ENCODE results near the gene TMEM61.

Gene TMEM61

DNA sequence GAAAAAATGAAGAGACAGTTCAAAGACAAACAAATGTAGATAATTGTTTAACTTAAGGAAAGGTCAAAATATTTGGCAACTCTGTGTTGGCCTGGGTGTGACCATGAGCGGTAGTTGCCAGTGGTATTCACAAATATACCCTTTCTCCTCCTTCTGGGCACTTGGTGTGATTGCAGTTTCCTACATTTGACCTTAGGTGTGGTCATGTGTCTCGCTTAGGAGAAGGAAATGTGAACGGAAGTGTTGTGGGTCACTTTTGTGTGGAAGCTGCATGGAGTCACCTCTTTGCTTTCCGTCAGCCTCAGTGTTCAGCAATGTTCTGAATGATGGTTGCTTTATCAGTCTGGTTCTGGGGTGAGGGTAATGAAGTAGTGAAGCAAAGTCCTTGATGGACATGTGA is 55.5 kb downstream of the TMEM61 start:
- in situ Hi-C loops (cut with HindIII; ENCODE audit: low sequenced_read_pairs): no loop called here

DNA sequence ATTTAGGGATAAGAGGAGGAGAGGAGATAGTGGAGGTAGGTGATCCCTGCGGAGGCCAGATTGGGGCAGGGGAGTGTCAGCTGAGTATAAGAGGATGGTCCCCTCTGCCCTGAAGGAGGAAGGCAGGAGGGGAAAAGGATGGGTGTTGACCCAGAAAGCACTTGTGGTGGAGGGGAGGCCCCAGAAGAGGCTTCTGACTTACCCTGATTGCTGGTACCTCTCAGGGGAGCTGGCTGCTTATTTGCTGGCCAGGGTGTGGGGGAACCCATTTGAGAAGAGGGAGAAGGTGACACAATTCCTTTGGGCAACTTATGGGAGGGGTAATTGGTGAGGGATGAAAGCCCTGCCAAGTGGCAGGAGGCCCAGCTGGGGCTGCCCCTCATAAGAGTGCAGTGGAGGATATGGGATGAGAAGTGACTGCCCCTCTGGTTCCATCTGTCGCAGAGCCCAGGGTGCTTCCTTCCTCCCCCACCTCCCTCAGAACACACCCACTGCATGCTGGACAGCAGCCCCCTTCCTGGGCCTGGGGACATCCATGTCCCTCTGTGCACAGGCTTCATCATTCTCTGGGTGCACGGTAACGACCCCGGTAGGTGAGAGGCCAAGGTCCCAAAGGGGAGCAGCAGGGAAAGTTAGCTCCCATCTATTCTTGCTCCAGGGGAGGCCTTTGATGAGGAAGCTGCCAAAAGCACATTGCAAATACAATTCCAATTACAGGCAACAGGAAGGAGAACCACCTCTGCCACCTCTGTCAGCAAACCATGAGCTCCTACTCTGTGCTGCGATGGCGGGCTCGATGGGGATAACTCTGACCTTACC is 57.5 kb downstream of the TMEM61 start:
- in situ Hi-C loops (cut with HindIII; ENCODE audit: low sequenced_read_pairs): no loop called here

DNA sequence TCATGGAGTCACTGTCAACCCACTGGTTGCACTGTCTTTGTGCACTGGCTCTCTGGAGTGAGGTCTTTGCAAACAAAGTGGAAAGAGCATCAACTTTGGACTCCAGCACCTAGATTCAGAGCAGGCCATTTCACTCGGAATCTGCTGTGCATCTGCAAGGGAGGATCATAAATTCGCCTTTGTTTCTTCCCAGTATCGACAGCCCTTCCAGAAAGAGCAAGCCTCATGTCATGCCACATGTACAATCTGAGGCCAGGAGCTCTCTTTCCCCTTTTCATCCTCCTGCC is 58.1 kb downstream of the TMEM61 start:
- in situ Hi-C loops (cut with HindIII; ENCODE audit: low sequenced_read_pairs): no loop called here

DNA sequence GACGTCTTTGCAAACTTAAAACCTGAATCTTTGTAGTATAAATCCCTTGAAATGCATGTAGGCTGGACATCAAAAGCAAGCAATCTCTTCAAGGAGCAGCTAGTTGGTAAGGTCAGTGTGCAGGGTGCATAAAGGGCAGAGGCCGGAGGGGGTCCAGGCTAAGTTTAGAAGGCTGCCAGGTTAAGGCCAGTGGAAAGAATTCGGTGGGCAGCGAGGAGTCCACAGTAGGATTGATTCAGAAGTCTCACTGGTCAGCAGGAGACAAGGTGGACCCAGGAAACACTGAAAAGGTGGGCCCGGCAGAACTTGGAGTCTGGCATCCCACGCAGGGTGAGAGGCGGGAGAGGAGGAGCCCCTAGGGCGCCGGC is 58.5 kb downstream of the TMEM61 start:
- in situ Hi-C loops (cut with HindIII; ENCODE audit: low sequenced_read_pairs): no loop called here

DNA sequence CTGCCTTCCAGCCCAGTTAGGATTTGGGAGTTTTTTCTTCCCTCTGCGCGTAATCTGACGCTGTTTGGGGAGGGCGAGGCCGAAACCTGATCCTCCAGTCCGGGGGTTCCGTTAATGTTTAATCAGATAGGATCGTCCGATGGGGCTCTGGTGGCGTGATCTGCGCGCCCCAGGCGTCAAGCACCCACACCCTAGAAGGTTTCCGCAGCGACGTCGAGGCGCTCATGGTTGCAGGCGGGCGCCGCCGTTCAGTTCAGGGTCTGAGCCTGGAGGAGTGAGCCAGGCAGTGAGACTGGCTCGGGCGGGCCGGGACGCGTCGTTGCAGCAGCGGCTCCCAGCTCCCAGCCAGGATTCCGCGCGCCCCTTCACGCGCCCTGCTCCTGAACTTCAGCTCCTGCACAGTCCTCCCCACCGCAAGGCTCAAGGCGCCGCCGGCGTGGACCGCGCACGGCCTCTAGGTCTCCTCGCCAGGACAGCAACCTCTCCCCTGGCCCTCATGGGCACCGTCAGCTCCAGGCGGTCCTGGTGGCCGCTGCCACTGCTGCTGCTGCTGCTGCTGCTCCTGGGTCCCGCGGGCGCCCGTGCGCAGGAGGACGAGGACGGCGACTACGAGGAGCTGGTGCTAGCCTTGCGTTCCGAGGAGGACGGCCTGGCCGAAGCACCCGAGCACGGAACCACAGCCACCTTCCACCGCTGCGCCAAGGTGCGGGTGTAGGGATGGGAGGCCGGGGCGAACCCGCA is 59.1 kb downstream of the TMEM61 start, which contains the start of gene PCSK9:
TSS of gene PCSK9 (plus strand) at position 207 of the 741 bp plus-strand sequence. CDS start at position 497, 290 bp downstream.
- in situ Hi-C loops (cut with HindIII; ENCODE audit: low sequenced_read_pairs): no loop called here

DNA sequence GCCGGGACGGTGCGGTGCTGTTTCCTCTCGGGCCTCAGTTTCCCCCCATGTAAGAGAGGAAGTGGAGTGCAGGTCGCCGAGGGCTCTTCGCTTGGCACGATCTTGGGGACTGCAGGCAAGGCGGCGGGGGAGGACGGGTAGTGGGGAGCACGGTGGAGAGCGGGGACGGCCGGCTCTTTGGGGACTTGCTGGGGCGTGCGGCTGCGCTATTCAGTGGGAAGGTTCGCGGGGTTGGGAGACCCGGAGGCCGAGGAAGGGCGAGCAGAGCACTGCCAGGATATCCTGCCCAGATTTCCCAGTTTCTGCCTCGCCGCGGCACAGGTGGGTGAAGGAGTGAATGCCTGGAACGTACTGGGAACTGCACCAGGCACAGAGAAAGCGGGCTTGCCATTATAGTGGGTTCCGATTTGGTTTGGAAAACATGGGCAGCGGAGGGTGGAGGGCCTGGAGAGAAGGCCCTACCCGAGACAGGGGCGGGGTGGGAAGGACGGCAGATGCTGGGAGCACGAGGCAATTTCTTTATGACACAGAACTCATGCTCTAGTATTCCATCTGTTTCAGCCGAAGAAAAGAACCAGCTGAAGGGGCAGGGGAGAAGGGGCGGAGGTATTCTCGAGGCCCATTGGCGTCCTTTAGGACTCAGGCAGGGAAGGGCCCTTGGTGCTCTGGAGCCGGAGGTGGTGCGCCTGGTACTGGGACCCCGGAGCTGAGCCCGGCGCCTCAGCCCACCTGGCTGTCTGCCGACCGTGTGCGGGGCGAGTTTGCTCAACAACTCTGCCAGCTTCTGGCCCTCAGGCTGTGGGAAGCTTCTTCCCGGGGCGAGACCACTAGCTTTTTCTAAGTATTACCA is 59.9 kb downstream of the TMEM61 start:
- in situ Hi-C loops (cut with HindIII; ENCODE audit: low sequenced_read_pairs): no loop called here

DNA sequence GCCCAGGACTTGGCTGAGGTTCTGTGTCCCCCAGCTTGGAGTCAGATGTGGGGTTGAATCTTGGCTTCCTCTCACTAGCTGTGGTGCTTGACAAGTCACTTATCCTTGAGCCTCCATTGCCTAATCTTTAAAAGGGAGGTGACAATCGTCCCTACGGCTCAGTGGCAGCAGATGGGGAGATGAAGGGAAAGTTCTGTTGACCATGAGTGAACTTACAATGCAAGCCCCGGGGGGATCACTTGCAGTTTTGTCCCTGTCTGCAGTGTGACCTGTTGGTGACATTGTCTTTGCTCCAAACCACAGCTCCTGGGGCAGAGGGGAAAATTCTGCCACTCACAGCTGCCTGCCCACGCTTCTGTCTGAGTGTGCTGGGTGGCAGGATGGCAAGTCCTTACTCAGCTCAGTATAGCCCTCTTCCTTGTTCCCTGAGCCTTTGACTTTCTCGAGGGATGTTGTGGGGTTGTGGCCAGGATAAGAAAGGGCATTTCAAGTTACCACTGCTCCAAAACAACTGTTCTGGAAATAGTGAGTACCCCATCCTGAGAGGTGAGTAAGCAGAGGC is 60.6 kb downstream of the TMEM61 start:
- in situ Hi-C loops (cut with HindIII; ENCODE audit: low sequenced_read_pairs): no loop called here

DNA sequence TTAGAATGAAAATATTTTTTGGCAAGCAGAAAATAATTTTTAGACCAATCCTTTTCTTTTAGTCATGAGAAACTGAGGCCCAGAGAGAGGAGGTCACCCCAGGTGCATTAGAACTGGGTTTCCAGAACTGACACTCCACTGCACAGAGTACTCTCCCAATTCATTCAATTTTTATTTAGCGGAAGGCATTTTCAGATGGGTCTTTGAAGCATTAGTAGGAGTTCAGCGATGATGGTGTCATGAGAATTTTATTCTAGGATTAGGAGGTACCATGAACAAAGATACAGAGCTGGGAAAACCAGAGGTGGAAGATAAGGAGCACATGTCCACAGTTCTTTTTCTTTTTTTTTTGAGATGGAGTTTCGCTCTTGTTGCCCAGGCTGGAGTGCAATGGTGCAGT is 61.2 kb downstream of the TMEM61 start:
- in situ Hi-C loops (cut with HindIII; ENCODE audit: low sequenced_read_pairs): no loop called here

Measured in endothelial cell of hepatic sinusoid (primary cell).